HepG2 (cell line): Measurements from ENCODE around the gene CDC26. TPM values are rescaled to one million over a fixed set of nuclear protein-coding genes. Genes with fewer than 3 reads are reported as not detected.

Experiments used
- AKAP8 ChIP-seq: sonication (generic); formaldehyde crosslinking; IDR thresholded peaks from 2 replicates; pipeline ENCODE4 v1.5.1; 2020; ENCODE audit warnings: mild to moderate bottlenecking, missing genetic modification reagents
- CBX2 ChIP-seq, 2 experiments: fragments of 200-600 bp in 1 of 2; sonication (generic); formaldehyde crosslinking in 1 of 2; IDR thresholded peaks; 2 replicates each; pipeline versions ENCODE4 v1.7.0 to v1.8.1; 2018 to 2022; ENCODE audit warnings: low read depth in 2 of 2, low read length in 1 of 2, mild to moderate bottlenecking in 1 of 2, missing genetic modification reagents in 1 of 2
- CEBPZ ChIP-seq: IDR thresholded peaks from 2 replicates; pipeline ENCODE4 v1.6.1; 2012; ENCODE audit warnings: low read length, improper control_type of control experiment
- CHD4 ChIP-seq: fragments of 200-600 bp; sonication (generic); IDR thresholded peaks from 2 replicates; pipeline ENCODE4 v1.7.0; 2017; ENCODE audit warnings: mild to moderate bottlenecking, low read length, borderline replicate concordance
- EP300 ChIP-seq, 3 experiments: sonication (generic) in 1 of 3; formaldehyde crosslinking in 1 of 3; IDR thresholded peaks; 2 replicates each; pipeline versions ENCODE4 v1.5.1 to v1.6.1; 2011 to 2020; ENCODE audit warnings: low read depth in 2 of 3, low read length in 2 of 3, borderline replicate concordance in 1 of 3, improper control_type of control experiment in 1 of 3, mild to moderate bottlenecking in 1 of 3, missing genetic modification reagents in 1 of 3, moderate library complexity in 1 of 3
- ETV5 ChIP-seq: IDR thresholded peaks from 2 replicates; pipeline ENCODE4 v1.6.1; 2018; ENCODE audit warnings: missing biosample characterization, missing genetic modification reagents, inconsistent platforms, borderline replicate concordance
- FLYWCH1 ChIP-seq: sonication (generic); formaldehyde crosslinking; IDR thresholded peaks from 2 replicates; pipeline ENCODE4 v1.8.1; 2023; ENCODE audit warnings: mild to moderate bottlenecking, missing genetic modification reagents
- ISX ChIP-seq: sonication (generic); formaldehyde crosslinking; conservative IDR thresholded peaks from 2 replicates; pipeline ENCODE4 v1.5.0; 2020; ENCODE audit warnings: missing genetic modification reagents
- KDM5A ChIP-seq: fragments of 200-600 bp; sonication (generic); IDR thresholded peaks from 2 replicates; pipeline ENCODE4 v1.7.0; 2018; ENCODE audit warnings: antibody characterized with exemption, mild to moderate bottlenecking, low read length, borderline replicate concordance
- KLF6 ChIP-seq: IDR thresholded peaks from 2 replicates; pipeline ENCODE4 v1.8.0; 2016; ENCODE audit warnings: missing biosample characterization, missing genetic modification reagents
- MAX ChIP-seq: IDR thresholded peaks from 2 replicates; pipeline ENCODE4 v1.6.1; 2012; ENCODE audit warnings: inconsistent platforms
- MIER2 ChIP-seq: IDR thresholded peaks from 2 replicates; pipeline ENCODE4 v1.6.1; 2016; ENCODE audit warnings: missing biosample characterization, missing genetic modification reagents
- POLR2G ChIP-seq: fragments of 200-400 bp; formaldehyde crosslinking; IDR thresholded peaks from 2 replicates; pipeline ENCODE4 v1.6.1; 2018; ENCODE audit warnings: mild to moderate bottlenecking, low read depth, low read length, moderate library complexity
- SIN3A ChIP-seq: IDR thresholded peaks from 2 replicates; pipeline ENCODE4 v1.6.1; 2011; ENCODE audit warnings: low read depth, mild to moderate bottlenecking, control low read depth, low read length, borderline replicate concordance
- SNAI1 ChIP-seq: sonication (generic); formaldehyde crosslinking; IDR thresholded peaks from 2 replicates; pipeline ENCODE4 v1.5.0; 2020; ENCODE audit warnings: mild to moderate bottlenecking, missing genetic modification reagents, borderline replicate concordance
- TOPORS ChIP-seq: sonication (generic); formaldehyde crosslinking; IDR thresholded peaks from 2 replicates; pipeline ENCODE4 v1.8.0; 2023; ENCODE audit warnings: mild to moderate bottlenecking, missing genetic modification reagents
- ZFP1 ChIP-seq: IDR thresholded peaks from 2 replicates; pipeline ENCODE4 v1.6.1; 2016
- ZFP36L2 ChIP-seq: sonication (generic); formaldehyde crosslinking; IDR thresholded peaks from 2 replicates; pipeline ENCODE4 v1.4.0; 2020; ENCODE audit warnings: missing genetic modification reagents
- ZNF234 ChIP-seq: sonication (generic); formaldehyde crosslinking; conservative IDR thresholded peaks from 2 replicates; pipeline ENCODE4 v1.5.1; 2020; ENCODE audit warnings: mild to moderate bottlenecking, missing genetic modification reagents
- ZNF235 ChIP-seq: sonication (generic); formaldehyde crosslinking; IDR thresholded peaks from 2 replicates; pipeline ENCODE4 v1.8.1; 2023; ENCODE audit warnings: mild to moderate bottlenecking, missing genetic modification reagents, borderline replicate concordance
- ZNF44 ChIP-seq: sonication (generic); formaldehyde crosslinking; IDR thresholded peaks from 2 replicates; pipeline ENCODE4 v1.5.1; 2020; ENCODE audit warnings: mild to moderate bottlenecking, missing genetic modification reagents
- ZNF446 ChIP-seq: sonication (generic); formaldehyde crosslinking; IDR thresholded peaks from 2 replicates; pipeline ENCODE4 v1.5.0; 2020; ENCODE audit warnings: mild to moderate bottlenecking, missing genetic modification reagents
- ZNF556 ChIP-seq: sonication (generic); formaldehyde crosslinking; IDR thresholded peaks from 2 replicates; pipeline ENCODE4 v1.4.0; 2020; ENCODE audit warnings: mild to moderate bottlenecking, missing genetic modification reagents, borderline replicate concordance
- ZNF570 ChIP-seq: sonication (generic); formaldehyde crosslinking; IDR thresholded peaks from 2 replicates; pipeline ENCODE4 v1.4.0; 2020; ENCODE audit warnings: mild to moderate bottlenecking, missing genetic modification reagents, borderline replicate concordance
- ZNF572 ChIP-seq: sonication (generic); formaldehyde crosslinking; IDR thresholded peaks from 2 replicates; pipeline ENCODE4 v1.5.1; 2020; ENCODE audit warnings: mild to moderate bottlenecking, missing genetic modification reagents
- ZSCAN5A ChIP-seq: sonication (generic); formaldehyde crosslinking; IDR thresholded peaks from 2 replicates; pipeline ENCODE4 v1.8.0; 2022; ENCODE audit warnings: mild to moderate bottlenecking, missing genetic modification reagents, borderline replicate concordance
- polyA plus RNA-seq, 8 experiments: library from polyadenylated mRNA; depleted of rRNA in 3 of 8; stranded (reverse) in 7 of 8; unstranded in 1 of 8; fragments of >200 nt; fragmentation: Illumina TruSeq in 4 of 8; extraction: Trizol in 4 of 8; gene quantifications; 2 replicates each; pipeline versions ENCODE4 v1.2.1 to v1.2.3, GENCODE V29; 2011 to 2016; ENCODE audit warnings: low read depth in 4 of 8, missing spikeins in 1 of 8, mixed read lengths in 1 of 8; ENCODE audit not compliant: insufficient read depth in 1 of 8
- total RNA-seq, 5 experiments: library from RNA; depleted of rRNA; stranded (reverse); fragments of >200 nt; fragmentation: Illumina TruSeq; extraction: Trizol; gene quantifications; 2 replicates each; pipeline ENCODE4 v1.2.3, GENCODE V29; 2016; ENCODE audit warnings: low read depth in 1 of 5

CDC26 gene
- total and polyA plus RNA-seq, 2 of the 13 experiments (the other 11 are each of a cell fraction or from before 2014, with no cell fraction given) = 26.6 to 57.9 TPM

GRCh38 chr9:113222482-113222841, 52.9 kb downstream of the CDC26 start (continued):
- TF ChIP-seq AKAP8 (CRISPR knock-in tag) = no peak
- TF ChIP-seq CHD4 = no peak
- no peak for TF ChIP-seq TOPORS (CRISPR knock-in tag)
- no peak for TF ChIP-seq ZNF44
- no peak for TF ChIP-seq KDM5A
- TF ChIP-seq EP300 (IDR thresholded peaks at IDR 0.05; ENCODE audit: low read depth in 2 of 2, low read length in 2 of 2) = 0 out of 4 replicates have a peak, but pooled peaks of 1 of the 2 experiments have one; percentile 23
- TF ChIP-seq EP300 (CRISPR knock-in tag; IDR thresholded peaks at IDR 0.05; ENCODE audit: borderline replicate concordance) = no peak
- TF ChIP-seq ZNF572 (CRISPR knock-in tag) = no peak
- peak; percentile 49; the same call in 1 of the 2 replicates for TF ChIP-seq POLR2G
- no peak for TF ChIP-seq ZNF235 (CRISPR knock-in tag)
- TF ChIP-seq CEBPZ = no peak
- TF ChIP-seq FLYWCH1 = no peak
- TF ChIP-seq ZNF234 (CRISPR knock-in tag) = no peak
- TF ChIP-seq SNAI1 (CRISPR knock-in tag) = no peak
- no peak for TF ChIP-seq CBX2 (IDR thresholded peaks at IDR 0.05; ENCODE audit: low read depth, low read length)
- TF ChIP-seq CBX2 (CRISPR knock-in tag; IDR thresholded peaks at IDR 0.05; ENCODE audit: low read depth) = no peak
- TF ChIP-seq ZFP36L2 = no peak
- peak; percentile 59; the same call in 1 of the 2 replicates for TF ChIP-seq SIN3A
- TF ChIP-seq ZNF570 (CRISPR knock-in tag) = no peak
- TF ChIP-seq ETV5 (CRISPR knock-in tag) = peak; percentile 70; the same call in 1 of the 2 replicates
- TF ChIP-seq MAX = no peak
- TF ChIP-seq ZFP1 = no peak
- no peak for TF ChIP-seq KLF6 (CRISPR knock-in tag)
- TF ChIP-seq MIER2 (CRISPR knock-in tag) = no peak
- TF ChIP-seq ZNF556 = no peak
- TF ChIP-seq ISX = no peak
- TF ChIP-seq ZSCAN5A (CRISPR knock-in tag) = no peak
- no peak for TF ChIP-seq ZNF446 (CRISPR knock-in tag)
